Prostate gland (tissue), 2 donors: ENCODE data around the gene DUS4L. TPM values are rescaled to one million over a fixed set of nuclear protein-coding genes. Genes with fewer than 3 reads are reported as not detected.

Source experiments
- DNase-seq: peaks from one replicate; pipeline ENCODE4 v3.0.0-alpha.2; 2019; ENCODE audit warnings: low spot score
- H3K27ac ChIP-seq, 2 donors: fragments of 200-600 bp; sonication (generic); 2 replicates each; pipeline ENCODE4 v1.5.1; 2017 to 2019
- H3K27me3 ChIP-seq: fragments of 200-600 bp; sonication (generic); replicated peaks from 2 replicates; pipeline ENCODE4 v1.5.1; 2019; ENCODE audit not compliant: insufficient read depth
- H3K36me3 ChIP-seq, 2 donors: fragments of 200-600 bp; sonication (generic); 1 replicate in 1 of 2; 2 replicates in 1 of 2; pipeline versions ENCODE4 v1.5.1 to v1.8.1; 2017 to 2019
- H3K4me1 ChIP-seq: fragments of 200-600 bp; sonication (generic); replicated peaks from 2 replicates; pipeline ENCODE4 v1.5.1; 2019
- H3K4me3 ChIP-seq, 2 donors: fragments of 200-600 bp; sonication (generic); 2 replicates each; pipeline ENCODE4 v1.5.1; 2017 to 2019
- H3K9me3 ChIP-seq: fragments of 200-600 bp; sonication (generic); 2 replicates; pipeline ENCODE4 v1.5.1; 2017
- POLR2A ChIP-seq: fragments of 450-650 bp; IDR thresholded peaks from one replicate; pipeline ENCODE4 v1.6.1; 2016; ENCODE audit warnings: antibody characterized with exemption, mild to moderate bottlenecking
- POLR2AphosphoS5 ChIP-seq: sonication (generic); formaldehyde crosslinking; IDR thresholded peaks from one replicate; pipeline ENCODE4 v1.6.1; 2017; ENCODE audit warnings: antibody characterized with exemption
- WGBS: methylation state at CpG from one replicate; pipeline ENCODE4 v1.1.5; 2018; 5-methylcytosine and 5-hydroxymethylcytosine counted together
- intact Hi-C: fragments of 100-400 bp; cut with DNase I; formaldehyde crosslinking; loops from one replicate; pipeline ENCODE4 v1.14.2; 2022
- small RNA-seq, 2 donors: library from RNA; depleted of rRNA; stranded (forward); fragments of <200 nt; gene quantifications; one replicate each; pipeline ENCODE3, GENCODE V24; 2016
- total RNA-seq, 2 donors: library from RNA; depleted of rRNA; stranded (reverse); fragments of >200 nt; gene quantifications; one replicate each; pipeline ENCODE4 v1.1.0, GENCODE V29; 2016
- TF ChIP-seq, protein P1 (sequence below), 4 experiments: fragments of 200-600 bp in 2 of 4; fragments of 450-650 bp in 2 of 4; sonication (generic) in 2 of 4; IDR thresholded peaks; 1 replicate in 3 of 4; 2 replicates in 1 of 4; pipeline ENCODE4 v1.5.1; 2016 to 2019; ENCODE audit warnings: antibody characterized with exemption in 4 of 4, mild to moderate bottlenecking in 2 of 4, moderate library complexity in 2 of 4

DUS4L gene
- total RNA-seq, 2 donors from 2014 or later: 9.7 to 15.3 TPM

DNA sequence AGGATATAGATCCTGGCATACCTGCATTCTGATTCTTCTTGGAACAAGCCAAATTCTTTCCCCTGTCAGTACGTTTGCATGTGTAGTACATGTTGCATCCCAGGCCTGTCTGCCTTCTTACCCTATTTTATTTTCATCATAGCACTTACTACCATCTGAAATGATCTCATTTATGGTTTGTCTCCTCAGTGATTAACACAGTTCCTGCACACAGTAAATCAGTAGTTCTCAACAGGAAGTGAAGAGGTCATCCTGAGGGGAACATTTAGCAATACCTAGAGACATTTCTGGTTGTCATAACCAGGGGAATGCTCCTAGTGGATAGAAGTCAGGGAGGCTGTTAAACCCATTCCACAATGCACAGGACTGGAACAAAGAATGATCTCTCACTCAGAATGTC, 58.7 kb downstream of the DUS4L start:
- DNase-seq: no peak
- TF ChIP-seq POLR2A: no peak
- TF ChIP-seq POLR2AphosphoS5: no peak
- TF ChIP-seq, protein P1, sequence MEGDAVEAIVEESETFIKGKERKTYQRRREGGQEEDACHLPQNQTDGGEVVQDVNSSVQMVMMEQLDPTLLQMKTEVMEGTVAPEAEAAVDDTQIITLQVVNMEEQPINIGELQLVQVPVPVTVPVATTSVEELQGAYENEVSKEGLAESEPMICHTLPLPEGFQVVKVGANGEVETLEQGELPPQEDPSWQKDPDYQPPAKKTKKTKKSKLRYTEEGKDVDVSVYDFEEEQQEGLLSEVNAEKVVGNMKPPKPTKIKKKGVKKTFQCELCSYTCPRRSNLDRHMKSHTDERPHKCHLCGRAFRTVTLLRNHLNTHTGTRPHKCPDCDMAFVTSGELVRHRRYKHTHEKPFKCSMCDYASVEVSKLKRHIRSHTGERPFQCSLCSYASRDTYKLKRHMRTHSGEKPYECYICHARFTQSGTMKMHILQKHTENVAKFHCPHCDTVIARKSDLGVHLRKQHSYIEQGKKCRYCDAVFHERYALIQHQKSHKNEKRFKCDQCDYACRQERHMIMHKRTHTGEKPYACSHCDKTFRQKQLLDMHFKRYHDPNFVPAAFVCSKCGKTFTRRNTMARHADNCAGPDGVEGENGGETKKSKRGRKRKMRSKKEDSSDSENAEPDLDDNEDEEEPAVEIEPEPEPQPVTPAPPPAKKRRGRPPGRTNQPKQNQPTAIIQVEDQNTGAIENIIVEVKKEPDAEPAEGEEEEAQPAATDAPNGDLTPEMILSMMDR (IDR thresholded peaks at IDR 0.05): no peak
- 65% methylated on average over 1 of the region's 1 CpG for WGBS
- Histone ChIP-seq H3K4me1 (no peaks in the 10 kb centered on the region), H3K36me3 (no peaks in the 10 kb centered on the region), H3K9me3 (no peaks in the 10 kb centered on the region), H3K27me3 (no peaks in the 10 kb centered on the region), H3K4me3 (no peak overlapping the region), H3K27ac (no peak overlapping the region)
- intact Hi-C loops: no loop called here

DNA sequence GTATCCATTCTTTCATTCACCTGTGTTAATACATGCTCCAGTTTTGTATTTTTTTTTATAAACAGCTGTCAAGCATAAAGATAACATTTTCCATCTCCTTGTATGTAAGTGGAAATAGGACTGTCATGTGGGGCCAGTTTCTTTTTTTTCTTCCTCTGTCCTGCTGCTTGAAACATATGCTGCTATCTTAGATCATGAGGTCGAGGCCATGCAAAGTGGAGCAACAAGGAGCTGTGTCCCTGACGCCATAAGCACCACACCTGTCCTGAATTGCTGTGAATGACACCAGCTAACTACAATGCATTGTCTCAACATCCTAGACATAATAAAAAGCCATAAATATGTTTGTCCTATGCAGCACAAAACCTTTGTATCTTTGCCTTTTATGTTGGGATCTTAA, 59.1 kb downstream of the DUS4L start:
- Histone ChIP-seq H3K27me3 (no peaks in the 10 kb centered on the region), H3K9me3 (no peaks in the 10 kb centered on the region), H3K36me3 (no peaks in the 10 kb centered on the region), H3K4me1 (no peaks in the 10 kb centered on the region), H3K4me3 (no peak overlapping the region), H3K27ac (no peak overlapping the region)
- 65% methylated on average over 2 of the region's 2 CpGs for WGBS
- no peak for TF ChIP-seq POLR2AphosphoS5
- TF ChIP-seq, protein P1 (IDR thresholded peaks at IDR 0.05): no peak
- no peak for TF ChIP-seq POLR2A
- DNase-seq: no peak
- intact Hi-C loops: no loop called here

DNA sequence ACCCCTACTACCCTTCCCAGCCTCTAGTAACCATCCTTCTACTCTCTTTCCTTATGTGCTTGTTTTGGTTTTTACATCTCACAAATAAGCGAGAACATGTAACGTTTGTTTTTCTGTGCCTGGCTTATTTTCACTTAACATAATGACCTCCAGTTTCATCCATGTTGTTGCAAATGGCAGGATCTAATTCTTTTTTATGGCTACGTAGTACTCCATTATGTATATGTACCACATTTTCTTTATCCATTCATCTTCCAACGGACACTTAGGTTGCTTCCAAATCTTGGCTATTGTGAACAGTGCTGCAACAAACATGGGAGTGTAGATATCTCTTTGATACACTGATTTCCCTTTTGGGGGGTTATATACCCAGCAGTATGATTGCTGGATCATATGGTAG, 63.2 kb downstream of the DUS4L start:
- no peaks in the 10 kb centered on the region for H3K36me3 ChIP-seq
- WGBS: 99% methylated on average over 4 of the region's 4 CpGs
- no peak for DNase-seq
- H3K27me3 ChIP-seq: no peaks in the 10 kb centered on the region
- no peak overlapping the region for H3K4me3 ChIP-seq
- no peak overlapping the region for H3K27ac ChIP-seq
- no peaks in the 10 kb centered on the region for H3K4me1 ChIP-seq
- intact Hi-C loops: no loop called here
- no peaks in the 10 kb centered on the region for H3K9me3 ChIP-seq
- no peak for TF ChIP-seq POLR2A
- TF ChIP-seq, protein P1 (IDR thresholded peaks at IDR 0.05): no peak
- no peak for TF ChIP-seq POLR2AphosphoS5

Small RNAs within 50 kb of the gene (small RNA-seq; reads per million reads assigned to genes)
- 0 reads per million in 2 donors for gene RF01233

Other genes starting within 250 kb of the DUS4L start
- gene GPR22, start 93.9 kb upstream of the DUS4L start, total RNA-seq: not detected
- 10 to 100 TPM; 35.1 to 86.4 TPM for gene COG5, start 51 bp upstream of the DUS4L start, total RNA-seq
- 10 to 100 TPM; 95.4 to 99.9 TPM for gene BCAP29, start 16.3 kb downstream of the DUS4L start, total RNA-seq
- gene SLC26A4, start 96.9 kb downstream of the DUS4L start, total RNA-seq: 1 to 10 TPM; 1.0 to 3.4 TPM
- gene CBLL1, start 180.2 kb downstream of the DUS4L start, total RNA-seq: 10 to 100 TPM; 35.3 to 49.2 TPM
- 1 to 10 TPM in 1 of 2 donors, under 1 TPM in 1; 0.91 to 3.3 TPM for gene SLC26A3, start 239.3 kb downstream of the DUS4L start, total RNA-seq